SU-DHL-6 (cell line): ENCODE results near the gene ARPC1A.

Experiments
- H2AFZ ChIP-seq: fragments of 200-600 bp; sonication (generic); 2 replicates; pipeline ENCODE4 v1.6.1; 2014; ENCODE audit warnings: low read depth, mild to moderate bottlenecking, moderate library complexity, mixed read lengths, antibody characterized with exemption, low read length; ENCODE audit not compliant: severe bottlenecking
- H3F3A ChIP-seq: fragments of 200-600 bp; shearing (Covaris generic); 2 replicates; pipeline ENCODE4 v1.6.0; 2016; ENCODE audit warnings: antibody characterized with exemption, mild to moderate bottlenecking; ENCODE audit not compliant: insufficient read depth
- H3K27ac ChIP-seq: fragments of 200-600 bp; sonication (generic); 2 replicates; pipeline ENCODE4 v1.5.1; 2016; ENCODE audit warnings: low read depth, mild to moderate bottlenecking, low read length, moderate library complexity, mixed read lengths
- H3K27me3 ChIP-seq: fragments of 200-600 bp; sonication (generic), shearing (Covaris generic); 2 replicates; pipeline ENCODE4 v1.6.0; 2014; ENCODE audit warnings: mild to moderate bottlenecking, low read length
- H3K36me3 ChIP-seq: fragments of 200-600 bp; sonication (generic); 2 replicates; pipeline ENCODE4 v1.6.1; 2014; ENCODE audit warnings: mild to moderate bottlenecking, low read length, mixed read lengths
- H3K4me2 ChIP-seq: fragments of 300-600, 200-600 bp; shearing (Covaris generic), sonication (generic); 2 replicates; pipeline ENCODE4 v1.6.0; 2014; ENCODE audit warnings: low read length, low read depth, mild to moderate bottlenecking; ENCODE audit not compliant: poor library complexity, severe bottlenecking
- H3K4me3 ChIP-seq: fragments of 200-600 bp; sonication (generic); 2 replicates; pipeline ENCODE4 v1.5.1; 2014; ENCODE audit warnings: antibody characterized with exemption, low read length, mild to moderate bottlenecking, mixed read lengths; ENCODE audit not compliant: insufficient read depth, poor library complexity, severe bottlenecking
- H3K79me2 ChIP-seq: fragments of 200-600 bp; sonication (generic); 2 replicates; pipeline ENCODE4 v1.6.1; 2014; ENCODE audit warnings: mild to moderate bottlenecking, low read length, moderate library complexity; ENCODE audit not compliant: insufficient read depth
- H3K9ac ChIP-seq: fragments of 200-600 bp; sonication (generic); 2 replicates; pipeline ENCODE4 v1.7.0; 2014; ENCODE audit warnings: mild to moderate bottlenecking, low read length
- H3K9me2 ChIP-seq: fragments of 200-600 bp; sonication (generic); replicated peaks from 2 replicates; pipeline ENCODE4 v1.6.1; 2014; ENCODE audit warnings: low read length; ENCODE audit not compliant: insufficient read depth
- H3K9me3 ChIP-seq: fragments of 200-600 bp; sonication (generic); 2 replicates; pipeline ENCODE4 v1.6.1; 2014; ENCODE audit warnings: low read length, mixed read lengths; ENCODE audit not compliant: insufficient read depth
- H4K20me1 ChIP-seq: fragments of 200-600 bp; sonication (generic); 2 replicates; pipeline ENCODE4 v1.6.1; 2014; ENCODE audit warnings: low read depth, mild to moderate bottlenecking, antibody characterized with exemption, low read length, moderate library complexity, mixed read lengths
- EZH2phosphoT487 ChIP-seq: fragments of 200-600 bp; sonication (generic), shearing (Covaris generic); conservative IDR thresholded peaks from 2 replicates; pipeline ENCODE4 v1.6.1; 2018; ENCODE audit warnings: mild to moderate bottlenecking, antibody characterized with exemption, low read length, moderate library complexity, mixed read lengths
- TF ChIP-seq, protein P1 (sequence below): fragments of 200-600 bp; sonication (generic); IDR thresholded peaks from one replicate; pipeline ENCODE4 v1.5.1; 2017; ENCODE audit warnings: antibody characterized with exemption, mild to moderate bottlenecking, low read length, moderate library complexity; ENCODE audit not compliant: insufficient read depth, poor library complexity, severe bottlenecking

Gene ARPC1A

DNA sequence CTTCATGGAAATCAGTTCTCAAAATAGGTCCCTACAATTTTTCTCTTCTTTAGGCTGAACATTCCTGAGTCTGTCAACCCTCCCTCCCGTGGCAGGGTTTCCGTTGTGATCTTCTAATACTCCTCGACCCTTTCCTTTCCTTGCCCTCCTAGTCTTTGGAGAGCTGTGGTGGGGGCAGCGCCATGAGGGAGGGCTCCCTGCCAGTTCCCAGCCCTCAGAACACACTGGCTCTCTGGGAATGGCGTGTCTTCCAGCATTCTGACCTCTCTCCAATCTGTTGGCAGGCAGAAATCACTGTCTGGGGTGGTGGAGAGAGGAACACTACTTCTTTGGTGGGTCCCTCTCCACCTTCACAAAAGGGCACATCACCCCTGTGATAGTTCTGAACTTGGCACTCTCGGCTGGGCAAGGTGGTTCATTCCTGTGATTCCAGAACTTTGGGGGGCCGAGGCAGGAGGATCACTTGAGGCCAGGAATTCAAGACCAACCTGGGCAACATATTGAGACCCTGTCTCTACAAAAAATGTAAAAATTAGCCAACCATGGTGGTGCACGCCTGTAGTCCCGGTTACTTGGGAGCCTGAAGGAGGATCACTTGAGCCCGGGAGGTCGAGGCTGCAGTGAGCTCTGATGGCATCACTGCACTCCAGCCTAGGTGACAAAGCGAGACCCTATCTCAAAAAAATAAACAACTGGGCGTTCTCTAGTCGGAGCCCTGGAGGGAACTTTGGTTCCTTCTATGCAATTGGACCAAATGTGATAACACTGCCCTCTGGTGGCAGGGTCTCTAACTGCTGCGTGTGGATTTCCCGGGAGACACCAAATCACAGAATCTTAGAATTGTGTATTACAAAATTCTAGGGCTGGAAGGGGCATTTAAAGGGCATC is 13.1 kb upstream of the ARPC1A start:
- Histone ChIP-seq H4K20me1 (no peaks in the 10 kb centered on the region), H3K79me2 (no peaks in the 10 kb centered on the region), H3K27me3 (no peaks in the 10 kb centered on the region), H3K36me3 (no peaks in the 10 kb centered on the region), H2AFZ (no peak overlapping the region), H3K4me3 (no peak overlapping the region), H3K9ac (no peak overlapping the region), H3K4me2 (no peak overlapping the region), H3F3A (no peaks in the 10 kb centered on the region), H3K27ac (no peak overlapping the region), H3K9me2 (no peaks in the 10 kb centered on the region), H3K9me3 (no peaks in the 10 kb centered on the region)
- TF ChIP-seq, protein P1, sequence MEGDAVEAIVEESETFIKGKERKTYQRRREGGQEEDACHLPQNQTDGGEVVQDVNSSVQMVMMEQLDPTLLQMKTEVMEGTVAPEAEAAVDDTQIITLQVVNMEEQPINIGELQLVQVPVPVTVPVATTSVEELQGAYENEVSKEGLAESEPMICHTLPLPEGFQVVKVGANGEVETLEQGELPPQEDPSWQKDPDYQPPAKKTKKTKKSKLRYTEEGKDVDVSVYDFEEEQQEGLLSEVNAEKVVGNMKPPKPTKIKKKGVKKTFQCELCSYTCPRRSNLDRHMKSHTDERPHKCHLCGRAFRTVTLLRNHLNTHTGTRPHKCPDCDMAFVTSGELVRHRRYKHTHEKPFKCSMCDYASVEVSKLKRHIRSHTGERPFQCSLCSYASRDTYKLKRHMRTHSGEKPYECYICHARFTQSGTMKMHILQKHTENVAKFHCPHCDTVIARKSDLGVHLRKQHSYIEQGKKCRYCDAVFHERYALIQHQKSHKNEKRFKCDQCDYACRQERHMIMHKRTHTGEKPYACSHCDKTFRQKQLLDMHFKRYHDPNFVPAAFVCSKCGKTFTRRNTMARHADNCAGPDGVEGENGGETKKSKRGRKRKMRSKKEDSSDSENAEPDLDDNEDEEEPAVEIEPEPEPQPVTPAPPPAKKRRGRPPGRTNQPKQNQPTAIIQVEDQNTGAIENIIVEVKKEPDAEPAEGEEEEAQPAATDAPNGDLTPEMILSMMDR, result peak; percentile 97
- no peak for TF ChIP-seq EZH2phosphoT487

DNA sequence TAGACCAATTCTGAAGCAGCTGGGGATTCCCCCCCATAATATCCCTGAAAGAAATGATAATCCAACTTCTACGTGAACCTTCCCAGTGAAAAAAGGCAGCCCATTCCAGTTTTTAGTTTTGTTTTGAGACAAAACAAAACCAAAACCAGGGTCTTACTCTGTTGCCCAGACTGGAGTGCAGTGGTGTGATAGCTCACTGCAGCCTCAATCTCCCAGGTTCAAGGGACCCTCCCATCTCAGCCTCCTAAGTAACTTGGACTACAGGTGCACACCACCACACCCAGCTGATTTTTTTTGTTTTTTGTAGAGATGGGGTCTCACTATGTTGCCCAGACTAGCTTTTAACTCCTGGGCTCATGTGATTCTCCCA is 12.5 kb upstream of the ARPC1A start:
- Histone ChIP-seq H3K27ac (no peak overlapping the region), H3K9me3 (no peaks in the 10 kb centered on the region), H4K20me1 (no peaks in the 10 kb centered on the region), H2AFZ (no peak overlapping the region), H3K4me3 (no peak overlapping the region), H3K79me2 (no peaks in the 10 kb centered on the region), H3K4me2 (no peak overlapping the region), H3K27me3 (no peaks in the 10 kb centered on the region), H3K36me3 (no peaks in the 10 kb centered on the region), H3K9ac (no peak overlapping the region), H3K9me2 (no peaks in the 10 kb centered on the region), H3F3A (peaks cover under 1% of the 10 kb centered on the region; the same call in 1 of the 2 replicates)
- TF ChIP-seq EZH2phosphoT487, result no peak
- TF ChIP-seq, protein P1, result no peak

DNA sequence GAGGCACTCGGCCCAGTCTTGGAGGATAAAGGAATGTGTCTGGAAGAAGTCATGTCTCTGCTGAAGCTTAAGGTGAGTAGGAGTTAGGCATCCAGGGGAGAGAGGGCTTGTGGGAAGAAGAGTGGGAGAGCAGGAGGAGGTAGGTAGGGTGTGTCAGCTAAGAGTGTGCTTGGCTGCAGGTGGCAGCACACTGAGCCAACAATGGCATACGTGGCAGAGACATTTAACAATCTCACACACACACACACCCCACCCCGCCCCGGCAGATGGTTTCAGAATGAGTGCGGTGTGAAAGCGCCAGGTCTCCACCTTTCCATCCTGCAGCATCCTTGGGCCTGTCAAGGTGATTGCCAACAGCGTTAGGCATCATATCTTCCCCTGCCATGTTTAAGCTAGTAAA is 11.2 kb upstream of the ARPC1A start:
- H3F3A ChIP-seq, result peaks cover 3% of the 10 kb centered on the region; the same call in 1 of the 2 replicates
- no peaks in the 10 kb centered on the region for H3K9me2 ChIP-seq
- TF ChIP-seq, protein P1, result no peak
- no peak for TF ChIP-seq EZH2phosphoT487
- no peak overlapping the region for H3K4me2 ChIP-seq
- no peak overlapping the region for H3K4me3 ChIP-seq
- no peaks in the 10 kb centered on the region for H4K20me1 ChIP-seq
- H3K27ac ChIP-seq, result no peak overlapping the region
- no peaks in the 10 kb centered on the region for H3K27me3 ChIP-seq
- no peaks in the 10 kb centered on the region for H3K36me3 ChIP-seq
- no peak overlapping the region for H2AFZ ChIP-seq
- no peak overlapping the region for H3K9ac ChIP-seq
- H3K9me3 ChIP-seq, result no peaks in the 10 kb centered on the region
- no peaks in the 10 kb centered on the region for H3K79me2 ChIP-seq
